Measurements from ENCODE around the gene TMEM204.

DNA sequence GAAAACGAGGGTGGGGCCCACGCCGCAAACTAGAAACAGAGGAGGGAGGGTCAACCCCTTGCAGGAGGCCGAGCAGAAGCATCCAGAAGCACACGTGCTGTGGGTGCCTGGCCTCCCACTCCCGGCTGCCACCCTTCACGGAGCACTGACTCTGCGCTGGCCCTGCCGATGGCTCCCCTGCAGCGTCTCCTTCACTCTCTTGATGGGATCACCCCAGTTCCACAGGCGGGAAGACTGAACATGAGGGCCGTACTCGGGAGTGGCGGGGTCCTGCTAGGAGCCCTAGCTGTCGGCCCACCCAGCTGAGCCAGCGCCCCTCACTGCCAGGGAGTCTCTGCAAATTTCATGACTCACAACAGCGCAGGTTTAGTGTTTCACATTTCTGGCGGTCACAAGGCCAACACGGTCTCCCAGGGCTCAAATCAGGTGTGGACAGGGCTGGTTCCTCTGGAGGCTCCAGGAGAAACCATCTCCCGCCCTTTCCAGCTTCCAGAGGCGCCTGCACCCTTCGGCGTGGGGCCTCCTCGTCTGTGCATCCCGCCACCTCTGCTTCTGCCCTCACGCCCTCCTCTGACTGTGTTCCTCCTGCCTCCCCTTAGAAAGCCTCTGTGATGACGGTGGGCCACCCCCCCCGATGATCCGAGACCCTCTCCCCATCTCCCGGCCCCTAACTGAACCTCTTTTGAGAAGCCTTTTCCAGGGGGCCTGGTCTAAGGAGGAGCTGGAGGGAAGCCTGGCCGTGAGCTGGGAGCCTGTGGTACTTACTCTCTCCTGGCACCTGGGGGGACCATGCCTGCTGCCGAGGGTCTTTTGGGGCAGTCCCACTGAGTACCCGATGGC, 46.7 kb upstream of the TMEM204 start:
- TF ChIP-seq CTCF (IDR thresholded peaks at IDR 0.05) (no peak), POLR2A (IDR thresholded peaks at IDR 0.05; ENCODE audit: low read depth) (no peak), POLR2AphosphoS5 (IDR thresholded peaks at IDR 0.05) (no peak), EP300 (IDR thresholded peaks at IDR 0.05) (no peak)
